CD4-positive, alpha-beta T cell treated with Interleukin-17A for 4 hours (primary cell): ENCODE data around the gene TMEM132A.

Experiments used
- DNase-seq: peaks from one replicate; pipeline ENCODE4 v3.0.0-alpha.2; 2020; ENCODE audit warnings: mixed read lengths

The TMEM132A gene

DNA sequence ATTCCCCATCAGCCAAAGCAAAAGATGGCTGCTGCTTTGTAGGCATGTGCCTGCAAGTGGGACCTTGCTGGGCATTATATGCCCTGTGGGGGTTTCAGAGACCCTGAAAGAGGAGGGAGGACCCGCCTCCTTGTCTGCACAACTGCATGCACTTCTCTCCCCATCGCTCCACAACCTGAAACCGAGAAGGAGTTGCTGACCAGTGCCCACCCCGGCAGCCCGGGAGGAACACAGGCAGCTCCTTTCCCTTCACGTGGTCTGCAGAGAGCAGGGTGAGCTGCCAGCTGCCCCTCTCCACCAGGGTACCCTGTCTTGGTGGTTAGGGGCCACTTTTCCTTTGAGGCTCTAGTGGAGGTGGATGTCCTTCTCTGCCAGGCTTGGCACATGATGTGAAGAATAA is 1.4 kb upstream of the TMEM132A start:
- no peak for DNase-seq

GRCh38 chr11:60923326-60923725 is 934 bp upstream of the TMEM132A start:
- DNase-seq: no peak

GRCh38 chr11:60923800-60924109 is 505 bp upstream of the TMEM132A start:
- DNase-seq: no peak

GRCh38 chr11:60924906-60925853 is 920 bp downstream of the TMEM132A start:
- peak; percentile 27 for DNase-seq

- DNase-seq: no peak
Observed at GRCh38 chr11:60925868-60926267, 1.6 kb downstream of the TMEM132A start.

GRCh38 chr11:60926500-60926899 is 2.2 kb downstream of the TMEM132A start:
- DNase-seq: no peak

DNA sequence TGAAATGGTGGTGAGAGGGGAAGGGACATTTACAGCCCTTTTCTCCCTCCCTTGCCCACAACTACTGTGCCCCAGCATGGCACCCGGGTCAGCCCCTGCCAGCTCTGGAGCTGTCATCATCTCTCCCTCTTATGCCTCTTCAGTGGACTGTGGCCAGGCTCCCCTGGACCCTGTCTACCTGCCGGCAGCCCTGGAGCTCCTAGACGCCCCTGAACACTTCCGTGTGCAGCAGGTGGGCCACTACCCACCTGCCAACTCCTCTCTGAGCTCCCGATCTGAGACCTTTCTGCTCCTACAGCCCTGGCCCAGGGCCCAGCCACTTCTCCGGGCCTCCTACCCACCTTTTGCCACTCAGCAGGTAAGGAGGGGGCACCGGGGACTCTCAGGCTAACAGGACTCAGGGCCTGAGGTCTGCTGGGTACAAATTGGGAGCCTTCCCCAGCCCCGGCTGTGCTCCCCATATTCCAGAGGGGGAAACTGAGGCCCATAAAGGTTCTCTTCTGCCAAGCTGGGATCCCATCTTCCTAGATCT is 2.9 kb downstream of the TMEM132A start:
- no peak for DNase-seq

DNA sequence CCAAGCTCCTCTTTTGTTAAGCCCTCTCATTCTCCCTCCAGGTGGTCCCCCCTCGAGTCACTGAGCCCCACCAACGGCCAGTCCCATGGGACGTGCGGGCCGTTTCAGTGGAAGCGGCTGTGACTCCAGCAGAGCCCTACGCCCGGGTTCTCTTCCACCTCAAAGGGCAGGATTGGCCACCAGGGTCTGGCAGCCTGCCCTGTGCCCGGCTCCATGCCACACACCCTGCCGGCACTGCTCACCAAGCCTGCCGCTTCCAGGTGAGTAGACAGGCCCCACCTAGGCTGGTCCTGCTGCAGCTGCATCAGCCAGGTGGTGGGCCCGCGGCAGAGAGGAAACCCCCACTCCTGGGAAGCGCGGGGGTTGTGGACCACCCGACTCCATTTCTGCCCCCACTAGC is 3.3 kb downstream of the TMEM132A start:
- DNase-seq: no peak

DNA sequence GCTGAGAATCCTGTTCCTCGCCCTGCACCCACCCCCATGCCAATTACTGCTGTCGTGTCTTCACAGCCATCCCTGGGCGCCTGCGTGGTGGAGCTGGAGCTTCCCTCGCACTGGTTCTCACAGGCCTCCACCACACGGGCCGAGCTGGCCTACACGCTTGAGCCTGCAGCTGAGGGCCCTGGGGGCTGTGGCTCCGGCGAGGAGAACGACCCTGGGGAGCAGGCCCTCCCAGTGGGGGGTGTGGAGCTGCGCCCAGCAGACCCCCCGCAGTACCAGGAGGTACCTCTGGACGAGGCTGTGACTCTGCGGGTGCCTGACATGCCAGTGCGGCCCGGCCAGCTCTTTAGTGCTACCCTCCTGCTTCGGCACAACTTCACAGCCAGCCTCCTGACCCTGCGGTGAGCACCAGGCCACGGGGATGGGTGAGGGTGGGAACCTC is 4.3 kb downstream of the TMEM132A start:
- DNase-seq: no peak

DNA sequence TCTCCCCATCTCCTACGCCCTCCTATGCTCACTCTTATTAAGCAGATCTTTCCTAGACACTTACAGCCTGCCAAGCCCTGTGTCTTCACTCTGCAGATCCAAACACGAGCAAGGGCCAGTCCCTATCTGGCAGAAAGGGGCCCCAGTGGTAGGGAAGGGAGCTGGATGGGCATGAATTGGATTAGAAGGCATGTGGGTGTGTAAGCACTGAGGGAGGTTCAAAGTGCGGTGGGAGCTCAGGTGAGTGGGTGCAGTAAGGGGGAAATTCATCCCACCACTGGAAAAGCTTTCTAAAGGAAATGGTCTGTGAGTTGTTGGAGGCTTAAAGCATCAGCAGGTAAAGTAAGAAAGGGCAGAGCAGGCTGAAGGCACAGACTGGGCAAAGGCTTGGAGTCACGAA is 5.5 kb downstream of the TMEM132A start:
- DNase-seq: no peak

DNA sequence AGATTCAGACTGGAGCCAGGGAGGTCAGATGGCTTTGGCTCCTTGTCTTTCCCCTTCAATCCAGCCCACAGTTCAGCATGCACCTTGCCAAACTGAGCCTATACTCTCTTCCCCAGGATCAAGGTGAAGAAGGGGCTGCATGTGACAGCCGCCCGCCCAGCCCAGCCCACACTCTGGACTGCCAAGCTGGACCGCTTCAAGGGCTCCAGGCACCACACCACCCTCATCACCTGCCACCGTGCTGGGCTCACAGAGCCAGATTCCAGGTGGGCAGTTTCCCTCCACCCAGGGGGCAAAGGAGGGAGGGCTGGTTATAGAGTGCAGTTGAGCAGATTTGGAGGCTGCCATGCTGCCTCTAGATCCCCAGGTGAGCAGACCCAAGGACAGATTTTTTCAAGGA is 6.1 kb downstream of the TMEM132A start:
- DNase-seq: no peak

DNA sequence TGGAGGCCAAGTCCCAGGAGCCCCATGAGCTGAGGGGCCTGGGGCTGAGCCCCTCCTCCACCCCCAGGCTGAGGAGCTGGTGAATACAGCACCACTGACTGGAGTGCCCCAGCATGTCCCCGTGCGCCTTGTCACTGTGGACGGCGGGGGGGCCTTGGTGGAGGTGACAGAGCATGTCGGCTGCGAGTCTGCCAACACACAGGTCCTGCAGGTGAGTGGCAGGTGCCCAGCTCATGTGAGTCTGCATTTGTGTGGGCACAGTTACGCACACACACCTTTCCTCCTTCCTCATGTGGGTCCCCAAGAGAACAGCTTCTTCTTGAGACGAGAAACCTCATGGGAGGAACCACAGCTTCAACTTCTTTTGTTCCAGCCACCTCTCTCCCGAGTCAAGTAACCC is 7.7 kb downstream of the TMEM132A start:
- DNase-seq: no peak

GRCh38 chr11:60932605-60933356 is 8.5 kb downstream of the TMEM132A start:
- no peak for DNase-seq

DNA sequence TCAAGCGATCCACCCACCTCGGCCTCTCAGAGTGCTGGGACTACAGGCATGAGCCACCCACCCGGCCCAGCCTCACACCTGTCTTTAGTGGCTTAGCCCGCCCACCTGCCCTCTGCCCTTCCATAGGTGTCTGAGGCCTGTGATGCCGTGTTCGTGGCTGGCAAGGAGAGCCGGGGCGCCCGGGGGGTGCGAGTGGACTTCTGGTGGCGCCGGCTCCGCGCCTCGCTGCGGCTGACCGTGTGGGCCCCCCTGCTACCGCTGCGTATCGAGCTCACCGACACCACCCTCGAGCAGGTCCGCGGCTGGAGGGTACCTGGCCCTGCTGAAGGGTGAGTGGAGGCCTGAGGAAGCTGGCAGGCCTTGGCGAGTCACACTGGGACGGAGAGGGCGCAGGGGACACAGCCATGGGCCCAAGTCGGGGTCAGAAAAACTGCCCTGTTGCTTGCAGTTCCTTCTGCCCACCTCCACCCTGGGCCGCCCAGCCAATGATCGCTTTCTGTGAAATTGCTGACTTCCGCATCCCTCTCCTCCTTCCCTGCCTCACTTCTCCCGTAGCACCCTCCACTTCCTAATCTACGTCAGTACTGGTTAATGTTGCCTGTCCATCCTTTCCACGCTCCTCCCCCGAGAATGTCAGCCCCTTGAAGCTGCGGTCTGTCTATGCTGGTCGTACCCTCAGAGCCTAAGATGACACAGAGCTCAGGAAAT is 9.3 kb downstream of the TMEM132A start:
- no peak for DNase-seq

DNA sequence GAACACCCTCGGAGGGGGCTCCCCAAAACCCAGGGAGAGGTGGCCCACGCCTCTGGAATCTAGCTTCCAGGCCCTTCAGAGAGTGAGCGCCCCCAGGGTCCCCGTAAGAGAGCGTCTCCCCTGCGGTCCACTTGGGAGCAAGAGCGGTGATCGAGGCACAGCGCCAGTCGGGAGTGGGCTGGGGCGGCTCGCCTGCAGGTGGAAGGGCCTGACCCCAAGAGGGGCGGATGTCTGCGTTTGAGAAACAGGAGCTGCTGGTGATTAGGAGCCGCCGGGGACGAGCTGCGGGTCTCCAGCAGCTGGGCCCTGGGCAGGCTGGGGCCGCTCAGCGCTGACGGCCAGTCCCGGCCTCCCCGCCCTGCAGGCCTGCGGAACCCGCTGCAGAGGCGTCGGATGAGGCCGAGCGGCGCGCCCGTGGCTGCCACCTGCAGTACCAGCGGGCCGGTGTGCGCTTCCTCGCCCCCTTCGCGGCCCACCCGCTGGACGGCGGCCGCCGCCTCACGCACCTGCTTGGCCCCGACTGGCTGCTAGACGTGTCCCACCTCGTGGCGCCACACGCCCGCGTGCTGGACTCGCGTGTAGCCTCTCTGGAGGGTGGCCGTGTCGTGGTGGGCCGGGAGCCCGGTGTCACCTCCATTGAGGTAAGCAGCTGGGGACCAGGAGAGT is 10.0 kb downstream of the TMEM132A start:
- DNase-seq: no peak

DNA sequence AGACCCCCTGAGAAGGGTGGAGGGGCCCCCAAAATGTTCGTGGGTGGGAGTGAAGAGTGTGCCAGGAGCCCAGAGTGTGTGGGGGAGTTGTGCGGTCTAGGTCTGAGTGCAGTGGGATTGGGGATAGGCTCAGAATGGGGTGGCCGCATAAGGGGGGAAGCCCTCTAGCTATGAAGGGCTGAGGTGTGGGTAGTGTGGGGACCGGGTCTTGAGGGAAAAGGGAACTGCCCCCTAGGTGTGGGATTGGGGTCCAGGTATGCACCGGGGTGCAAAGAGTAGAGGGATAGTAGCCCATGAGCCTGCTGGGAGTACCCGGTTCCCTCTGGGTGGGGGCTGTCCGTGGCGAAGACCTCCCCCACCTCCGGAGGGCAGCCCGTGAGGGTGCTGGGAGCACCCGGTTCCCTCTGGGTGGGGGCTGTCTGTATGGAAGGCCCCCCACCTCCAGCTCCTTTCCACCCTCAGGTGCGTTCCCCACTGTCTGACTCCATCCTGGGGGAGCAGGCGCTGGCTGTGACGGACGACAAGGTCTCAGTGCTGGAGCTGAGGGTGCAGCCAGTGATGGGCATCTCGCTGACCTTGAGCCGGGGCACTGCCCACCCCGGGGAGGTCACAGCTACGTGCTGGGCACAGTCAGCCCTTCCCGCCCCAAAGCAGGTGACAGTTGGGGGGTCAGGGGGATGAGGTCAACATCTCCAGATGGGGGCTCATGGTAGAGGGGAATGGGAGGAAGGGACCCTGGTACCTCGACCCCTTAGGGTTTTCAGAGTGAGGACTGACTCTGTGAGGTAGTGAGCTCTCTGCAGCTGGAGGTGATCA is 10.7 kb downstream of the TMEM132A start:
- DNase-seq: no peak

- no peak for DNase-seq
Observed at GRCh38 chr11:60935676-60936442, 11.6 kb downstream of the TMEM132A start.

GRCh38 chr11:60936467-60937143 is 12.3 kb downstream of the TMEM132A start:
- no peak for DNase-seq

- DNase-seq: no peak
Observed at GRCh38 chr11:60937144-60937527, 12.9 kb downstream of the TMEM132A start.

DNA sequence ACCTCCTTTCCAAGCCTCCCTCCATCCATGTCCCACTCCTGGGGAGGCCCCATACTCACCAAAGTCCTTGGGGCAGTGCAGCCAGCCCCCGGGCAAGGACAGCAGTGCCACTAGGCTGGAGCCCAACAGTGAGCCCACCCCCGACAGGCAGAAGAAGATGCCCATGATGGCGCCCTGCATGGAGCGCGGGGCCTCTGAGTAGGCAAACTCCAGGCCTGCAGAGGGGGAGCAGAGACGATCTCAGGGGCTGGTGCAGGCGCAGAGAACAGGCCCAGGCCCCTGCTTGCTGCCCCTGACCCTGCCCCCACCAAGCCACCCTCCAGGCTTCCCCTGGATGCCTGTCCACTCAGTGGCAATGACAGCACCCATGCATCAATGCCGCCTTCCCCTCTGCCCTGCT is 13.6 kb downstream of the TMEM132A start:
- DNase-seq: no peak
